GM18951 (cell line): ENCODE measurements around the gene TRIM46.
"Not testable (repeated sequence)": the region's sequence is repeated elsewhere in the genome, so short reads cannot be mapped to it uniquely, and the experiment has no call there.

Experiments used
- POLR2A ChIP-seq: IDR thresholded peaks from 4 replicates; pipeline ENCODE4 v1.6.1; 2011; ENCODE audit warnings: mild to moderate bottlenecking; ENCODE audit not compliant: insufficient read length, insufficient read depth; ENCODE audit errors: extremely low read depth
- in situ Hi-C: fragments of 300-500 bp; cut with MboI; formaldehyde crosslinking; loops from one replicate; pipeline ENCODE4 v1.12.0; 2022; ENCODE audit warnings: low sequenced_read_pairs, mixed read lengths, inconsistent platforms; ENCODE audit not compliant: unreplicated experiment

Gene TRIM46

DNA sequence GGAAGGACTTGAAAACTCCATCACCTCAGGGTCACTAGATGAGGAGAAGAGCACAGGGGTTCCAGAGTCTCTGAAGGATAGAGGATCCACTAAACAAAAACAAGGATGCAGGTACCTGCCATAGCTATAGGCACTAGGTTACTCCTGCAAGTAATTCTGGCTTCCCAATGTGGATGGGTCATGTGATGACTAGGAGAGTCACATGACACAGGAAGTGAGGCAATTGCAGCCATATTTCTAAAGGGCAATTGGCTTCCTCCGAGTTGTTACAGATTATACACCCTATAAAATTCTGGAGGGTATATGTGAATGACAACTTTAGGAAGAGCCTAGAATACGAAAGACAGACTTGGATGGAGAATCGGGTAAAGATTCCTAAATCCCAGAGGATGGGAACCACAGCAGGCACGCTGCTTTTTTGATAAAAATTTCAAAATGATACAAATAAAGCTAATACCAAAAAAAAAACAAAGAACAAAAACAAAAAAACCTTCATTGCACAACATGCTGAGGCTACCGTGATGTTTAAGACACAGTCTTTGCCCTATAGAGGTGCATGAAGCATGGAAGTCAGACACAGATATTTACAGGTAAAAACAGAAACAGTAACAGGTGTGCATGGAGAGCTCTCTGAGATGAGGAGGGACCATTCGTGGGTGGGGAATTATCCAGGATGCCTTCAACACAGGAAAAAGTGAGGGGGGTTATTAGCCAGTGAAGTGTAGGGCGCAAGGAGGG is 45.4 kb downstream of the TRIM46 start:
- in situ Hi-C loops, result no loop called here
- TF ChIP-seq POLR2A, result no peak

DNA sequence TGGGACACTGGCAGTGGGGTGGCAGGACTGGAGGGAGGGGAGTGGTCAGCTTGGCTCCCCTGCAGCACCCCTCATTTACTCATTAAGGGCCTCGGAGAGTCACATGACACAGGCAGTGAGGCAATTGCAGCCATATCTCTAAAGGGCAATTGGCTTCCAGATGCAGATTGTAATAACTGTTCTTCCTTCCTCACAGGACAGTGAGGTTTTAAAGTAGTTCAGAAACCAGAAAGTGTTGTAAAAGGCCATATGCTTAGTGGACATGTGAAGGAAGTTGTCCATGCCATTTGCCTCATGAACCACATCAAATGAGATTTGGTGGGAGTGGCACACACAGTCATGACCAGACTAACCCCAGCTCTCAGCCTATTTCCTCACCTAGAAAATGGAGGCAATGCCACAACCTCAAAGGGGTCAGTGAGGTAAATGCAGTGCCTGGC is 46.0 kb downstream of the TRIM46 start:
- in situ Hi-C loops, result no loop called here
- no peak for TF ChIP-seq POLR2A

DNA sequence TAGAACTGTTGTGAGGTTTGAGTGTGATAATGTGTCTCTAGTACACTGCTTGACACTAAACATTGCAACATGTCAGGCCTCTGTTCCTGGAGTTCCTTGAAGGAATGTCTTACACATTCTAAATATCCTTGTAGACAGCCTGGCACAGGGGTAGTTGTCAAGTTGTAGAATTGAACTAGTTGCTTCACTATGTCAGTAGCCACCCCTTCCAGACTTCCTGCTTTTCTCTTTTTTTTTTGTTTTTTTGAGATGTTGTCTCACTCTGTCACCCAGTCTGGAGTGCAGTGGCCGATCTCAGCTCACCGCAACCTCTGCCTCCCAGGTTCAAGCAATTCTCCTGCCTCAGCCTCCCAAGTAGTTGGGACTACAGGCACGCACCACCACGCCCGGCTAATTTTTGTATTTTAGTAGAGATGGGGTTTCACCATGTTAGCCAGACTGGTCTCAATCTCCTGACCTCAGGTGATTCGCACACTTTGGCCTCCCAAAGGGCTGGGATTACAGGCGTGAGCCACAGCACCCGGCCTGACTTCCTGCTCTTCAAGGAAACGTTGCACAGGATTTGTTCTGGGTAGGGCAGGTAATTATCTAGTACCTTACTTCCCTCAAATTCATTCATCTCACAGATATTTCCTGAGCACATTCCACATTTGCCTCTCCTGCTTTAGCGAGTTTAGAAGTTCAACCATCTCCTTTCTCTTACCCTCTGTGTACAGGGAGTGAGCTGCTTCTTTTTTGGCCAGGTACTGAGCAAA is 46.7 kb downstream of the TRIM46 start:
- in situ Hi-C loops, result not testable (repeated sequence)

DNA sequence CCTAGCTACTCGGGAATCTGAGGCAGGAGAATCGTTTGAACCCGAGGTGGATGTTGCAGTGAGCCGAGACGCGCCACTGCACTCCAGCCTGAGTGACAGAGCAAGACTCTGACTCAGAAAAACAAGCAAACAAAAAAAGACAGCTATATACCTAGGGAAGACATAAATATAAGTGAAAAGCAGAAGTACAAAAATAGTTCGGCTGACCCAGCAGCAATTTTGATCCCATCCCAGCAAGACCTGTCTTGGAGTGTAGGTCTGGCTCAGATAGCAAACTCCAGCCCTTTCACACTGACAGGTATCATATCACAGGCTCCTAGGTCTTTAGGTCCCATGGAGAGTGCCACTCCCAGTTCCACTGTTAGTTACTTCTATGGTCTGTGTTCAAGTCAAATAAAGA is 49.4 kb downstream of the TRIM46 start:
- in situ Hi-C loops, result no loop called here
- no peak for TF ChIP-seq POLR2A

DNA sequence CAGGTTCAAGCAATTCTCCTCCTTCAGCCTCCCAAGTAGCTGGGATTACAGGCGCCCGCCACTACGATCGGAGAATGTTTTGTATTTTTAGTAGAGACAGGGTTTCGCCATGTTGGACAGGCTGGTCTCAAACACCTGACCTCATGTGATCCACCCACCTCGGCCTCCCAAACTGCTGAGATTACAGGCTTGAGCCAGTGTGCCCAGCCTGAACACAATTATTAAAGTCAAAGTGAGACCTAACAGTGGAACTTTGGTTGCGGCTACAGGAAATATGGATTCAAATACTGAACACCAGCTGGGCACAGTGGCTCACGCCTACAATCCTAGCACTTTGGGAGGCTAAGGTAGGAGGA is 51.7 kb downstream of the TRIM46 start:
- in situ Hi-C loops, result not testable (repeated sequence)

DNA sequence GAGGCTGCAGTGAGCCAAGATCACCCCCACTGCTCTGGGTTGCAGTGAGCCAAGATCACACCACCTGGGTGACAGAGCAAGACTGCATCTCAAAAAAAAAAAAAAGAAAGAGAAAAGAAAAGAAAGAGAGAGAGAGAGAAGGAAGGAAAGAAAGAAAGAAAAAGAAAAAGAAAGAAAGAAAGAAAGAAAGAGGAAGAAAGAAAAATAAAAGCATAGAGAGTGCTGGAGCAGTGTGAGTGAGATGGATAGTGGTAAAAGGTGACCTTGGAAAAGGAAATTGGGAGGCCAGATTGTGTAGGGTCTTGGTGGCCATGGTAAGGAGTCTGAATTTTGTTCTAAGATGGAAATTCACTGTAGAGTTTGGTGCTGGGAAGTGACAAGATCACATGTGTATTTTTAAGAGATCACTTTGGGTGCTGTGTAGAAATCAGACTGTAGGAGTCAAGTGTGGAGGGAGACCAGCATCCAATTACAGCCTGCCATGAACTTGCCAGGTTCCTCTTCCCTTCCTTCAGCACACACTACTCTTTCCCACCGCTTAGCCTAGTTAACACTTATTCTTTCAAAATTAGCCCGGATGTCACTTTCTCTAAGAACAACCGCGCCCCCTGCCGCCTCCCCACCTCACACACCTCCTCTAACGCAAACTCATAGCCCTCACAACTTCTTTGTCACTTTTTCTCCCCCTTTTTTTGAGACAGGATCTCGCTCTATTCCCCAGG is 52.7 kb downstream of the TRIM46 start:
- in situ Hi-C loops, result no loop called here
- TF ChIP-seq POLR2A, result no peak

DNA sequence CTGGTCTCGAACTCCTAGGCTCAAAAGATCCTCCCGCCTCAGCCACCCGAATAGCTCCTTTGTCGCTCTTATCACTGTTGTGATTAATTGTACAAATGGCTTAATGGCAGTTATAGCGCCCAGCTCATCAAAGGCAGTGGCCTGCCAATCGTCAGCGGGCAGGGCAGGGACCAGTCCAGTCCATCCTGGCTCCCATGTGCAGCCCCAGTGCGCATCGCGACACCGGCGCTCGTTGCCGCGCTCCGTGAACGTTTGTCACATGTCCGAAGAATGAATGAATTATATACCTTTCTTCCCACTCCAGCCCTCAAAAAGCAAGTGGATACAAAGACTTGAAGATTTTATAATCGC is 53.2 kb downstream of the TRIM46 start:
- no peak for TF ChIP-seq POLR2A
- in situ Hi-C loops, result no loop called here

DNA sequence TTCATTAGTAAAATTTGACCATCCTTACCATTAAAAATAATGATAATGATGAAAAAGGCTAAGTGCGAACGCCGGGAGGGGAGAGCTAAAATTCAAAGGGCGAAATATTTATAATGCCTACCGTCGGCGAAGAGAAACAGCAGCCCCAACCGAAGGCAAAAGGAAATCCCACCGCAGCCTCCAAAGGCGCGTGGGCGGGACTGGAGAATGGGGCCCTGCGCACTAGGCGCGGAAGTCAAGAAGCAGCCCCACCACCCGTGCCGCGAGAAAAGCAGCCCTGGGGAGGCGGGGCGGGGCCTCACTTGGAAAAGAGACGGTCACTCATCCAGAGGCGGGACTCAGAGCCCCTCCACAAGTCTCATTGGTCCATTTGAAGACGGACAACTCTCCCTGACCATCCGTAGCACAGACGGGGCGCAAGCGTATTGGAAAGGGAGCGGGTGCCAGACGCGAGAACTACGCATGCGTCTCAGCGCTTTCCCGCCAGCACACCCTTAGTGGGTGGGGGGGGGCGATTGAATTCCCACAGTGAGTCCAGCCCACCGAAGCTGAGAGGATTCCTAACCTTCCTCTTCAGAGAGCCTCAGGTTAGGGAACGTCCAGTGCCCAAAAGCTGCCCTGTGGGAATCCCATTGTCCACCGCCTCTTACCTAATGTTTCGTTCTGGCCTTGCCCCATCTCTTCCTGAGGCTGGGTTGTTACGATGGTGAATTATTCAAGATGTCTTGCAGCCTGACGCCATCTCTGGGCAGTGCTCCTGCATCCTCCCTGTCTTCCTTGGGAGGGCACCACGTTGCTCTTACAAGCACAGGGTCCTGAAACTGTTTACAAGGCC is 53.8 kb downstream of the TRIM46 start:
- in situ Hi-C loops, result no loop called here
- peak; percentile 94 for TF ChIP-seq POLR2A

DNA sequence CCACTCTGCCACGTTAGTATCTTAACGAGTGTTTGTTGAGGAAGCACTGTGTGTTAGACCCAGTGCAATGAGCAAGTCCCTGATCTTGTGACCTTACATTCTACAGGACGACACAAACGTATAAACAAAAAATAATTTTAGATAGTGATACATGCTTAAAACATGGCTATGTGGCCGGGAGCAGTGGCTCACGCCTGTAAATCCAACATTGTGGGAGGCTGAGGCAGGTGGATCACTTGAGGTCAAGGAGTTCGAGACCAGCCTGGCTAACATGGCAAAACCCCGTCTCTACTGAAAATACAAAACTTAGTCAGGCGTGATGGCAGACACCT is 54.4 kb downstream of the TRIM46 start:
- in situ Hi-C loops, result no loop called here

DNA sequence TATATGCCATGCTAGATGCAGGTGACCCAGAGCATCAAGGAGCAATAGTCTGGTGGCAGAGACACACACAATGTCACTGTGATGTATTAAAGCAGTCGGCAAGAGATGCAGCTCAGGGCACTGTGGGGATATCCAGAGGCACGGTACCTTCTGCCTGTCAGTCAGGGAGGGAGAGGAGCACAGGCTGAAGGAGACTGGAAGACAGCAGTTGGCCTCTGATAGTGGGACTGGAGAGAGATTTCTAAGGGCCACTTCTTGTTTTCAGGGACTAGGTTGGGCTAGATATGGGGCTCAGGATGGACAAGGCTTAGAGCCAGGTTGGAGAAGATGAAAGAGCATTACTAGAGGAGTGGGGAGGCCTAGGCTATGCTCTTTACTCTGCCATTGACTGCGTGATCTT is 57.7 kb downstream of the TRIM46 start:
- in situ Hi-C loops, result not testable (repeated sequence)

More for the DNA sequence above, 54.4 kb downstream of the TRIM46 start:
- no peak for TF ChIP-seq POLR2A

DNA sequence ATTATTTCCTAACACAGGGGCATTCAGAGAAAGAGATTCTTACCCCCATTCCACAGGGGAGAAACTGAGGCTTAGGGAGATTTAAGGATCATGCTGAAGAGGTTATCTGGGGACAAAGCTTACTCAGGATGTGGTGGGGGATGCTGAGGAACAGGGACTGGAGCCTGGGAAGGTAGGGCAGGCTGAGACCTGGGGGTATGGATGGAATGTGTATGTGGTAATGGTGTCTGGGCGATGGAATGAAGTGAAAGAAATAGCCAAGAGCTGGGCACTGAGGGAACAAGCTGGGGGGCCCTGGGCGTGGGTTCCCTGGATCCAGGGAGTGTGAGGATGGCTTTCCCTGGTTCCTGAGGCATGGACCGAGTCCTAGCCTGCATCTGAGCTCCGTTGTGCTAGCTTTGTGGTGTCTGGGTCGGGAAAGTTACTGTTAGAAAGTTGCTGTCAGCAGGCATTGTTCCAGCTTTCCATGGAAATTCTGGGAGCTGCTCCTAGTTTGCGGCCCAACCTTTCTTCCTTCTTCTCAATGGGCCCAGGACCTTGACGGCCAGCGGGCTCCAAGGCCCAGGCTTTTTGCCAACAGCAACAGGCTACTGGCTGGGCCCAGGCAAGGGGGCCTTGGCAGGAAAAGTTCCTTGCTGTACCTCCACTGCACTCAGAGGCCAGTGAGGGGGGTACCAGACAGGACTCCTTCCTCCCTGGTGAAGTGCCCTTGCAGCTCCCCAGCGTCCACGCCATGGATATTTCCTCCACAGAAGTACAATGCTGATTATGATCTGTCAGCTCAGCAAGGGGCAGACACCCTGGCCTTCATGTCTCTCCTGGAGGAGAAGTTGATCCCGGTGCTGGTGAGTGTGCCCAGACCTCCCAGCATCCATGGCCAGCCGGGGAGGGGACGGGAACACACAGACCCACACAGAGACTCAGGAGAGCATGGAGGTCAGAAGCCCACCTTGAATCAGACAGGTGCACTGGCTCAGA is 58.6 kb downstream of the TRIM46 start:
- in situ Hi-C loops, result not testable (repeated sequence)

DNA sequence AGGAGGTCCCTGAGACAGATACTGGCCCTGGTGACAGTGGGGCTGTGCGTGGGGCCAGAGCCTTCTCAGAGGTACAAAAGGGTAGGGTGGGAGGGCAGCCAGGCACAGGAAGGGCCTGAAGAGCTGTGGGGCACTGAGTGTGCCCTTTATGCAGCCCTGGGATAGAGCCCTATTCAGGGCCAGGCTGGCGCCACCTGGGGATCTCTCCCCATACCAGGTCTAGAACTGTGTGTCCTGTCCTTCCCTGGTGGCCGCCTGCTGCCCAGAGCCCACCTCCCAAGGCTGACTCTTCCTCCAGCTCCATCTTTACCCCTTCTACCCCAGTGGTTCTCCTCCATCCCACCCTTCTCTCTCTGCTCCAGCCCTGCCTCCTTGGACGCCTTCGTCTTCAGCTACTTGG is 59.9 kb downstream of the TRIM46 start:
- in situ Hi-C loops, result not testable (repeated sequence)
